Glutamatergic neuron (in vitro differentiated cells): ENCODE results near the gene PAM. TPM values are rescaled to one million over a fixed set of nuclear protein-coding genes. Genes with fewer than 3 reads are reported as not detected.
A peak's percentile ranks its signal among the peaks of the same experiment; 100 is the strongest.

ENCODE experiments used
- DNase-seq: peaks from one replicate; pipeline ENCODE4 v3.0.0; 2022
- H3K27ac Mint-ChIP-seq: one replicate; pipeline ENCODE4 v1.8.0; 2020; ENCODE audit warnings: mild to moderate bottlenecking, mixed read lengths, inconsistent platforms; ENCODE audit not compliant: unreplicated experiment
- H3K27me3 Mint-ChIP-seq: one replicate; pipeline ENCODE4 v1.8.0; 2020; ENCODE audit warnings: mild to moderate bottlenecking, moderate library complexity, mixed read lengths, inconsistent platforms; ENCODE audit not compliant: unreplicated experiment
- H3K36me3 Mint-ChIP-seq: one replicate; pipeline ENCODE4 v1.8.0; 2020; ENCODE audit warnings: mild to moderate bottlenecking, mixed read lengths, inconsistent platforms; ENCODE audit not compliant: unreplicated experiment
- H3K4me1 Mint-ChIP-seq: one replicate; pipeline ENCODE4 v1.8.0; 2020; ENCODE audit warnings: mild to moderate bottlenecking, low read depth, mixed read lengths, inconsistent platforms; ENCODE audit not compliant: unreplicated experiment
- H3K4me3 Mint-ChIP-seq: one replicate; pipeline ENCODE4 v1.8.0; 2020; ENCODE audit warnings: mild to moderate bottlenecking, mixed read lengths, inconsistent platforms; ENCODE audit not compliant: unreplicated experiment
- H3K9me3 Mint-ChIP-seq: one replicate; pipeline ENCODE4 v1.8.0; 2020; ENCODE audit warnings: mild to moderate bottlenecking, moderate library complexity, mixed read lengths, inconsistent platforms; ENCODE audit not compliant: unreplicated experiment
- CTCF ChIP-seq: fragments of 200-600 bp; sonication (generic); IDR thresholded peaks from one replicate; pipeline ENCODE4 v1.5.0; 2021; ENCODE audit not compliant: partially characterized antibody, unreplicated experiment
- total RNA-seq: library from RNA; stranded (reverse); fragmentation: NEBNext Ultra II Directional; extraction: Animal tissue kit (Norgen Biotek cat#: 25700); gene quantifications from one replicate; pipeline ENCODE4 v1.2.1, GENCODE V29; 2021; ENCODE audit not compliant: unreplicated experiment

PAM gene
- total RNA-seq, 1 donor from 2014 or later = 192 TPM

GRCh38 chr5:102910240-102911226 lies 155.4 kb downstream of the PAM start:
- H3K36me3 Mint-ChIP-seq = peaks cover 8% of the 10 kb centered on the region
- H3K4me1 Mint-ChIP-seq = peaks cover 15% of the 10 kb centered on the region

DNA sequence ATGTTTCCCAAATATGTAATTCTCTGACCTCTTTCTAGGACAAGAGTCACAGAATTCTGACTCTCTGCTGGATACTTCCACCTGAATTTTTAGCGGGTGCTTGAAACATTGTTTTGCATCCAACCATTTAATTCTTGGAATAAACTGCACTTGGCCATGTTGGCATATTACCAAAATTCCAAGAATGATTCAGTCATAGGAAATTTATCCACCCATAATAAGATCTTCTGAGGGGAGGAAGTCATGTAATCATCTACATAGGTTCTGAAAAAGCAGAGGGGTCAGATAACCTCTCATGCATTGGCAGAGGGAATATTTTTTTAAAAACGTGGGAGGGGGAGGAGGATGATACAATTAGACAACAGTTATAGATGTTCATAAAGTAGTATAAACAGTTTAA lies 156.9 kb downstream of the PAM start:
- Mint-ChIP-seq H3K27me3 (no peaks in the 10 kb centered on the region), H3K27ac (no peak overlapping the region)

More at GRCh38 chr5:102910240-102911226, 155.4 kb downstream of the PAM start:
- Mint-ChIP-seq H3K4me3 (no peak overlapping the region), H3K27me3 (no peaks in the 10 kb centered on the region), H3K27ac (peak overlapping the region; percentile 14), H3K9me3 (peaks cover 1% of the 10 kb centered on the region)
- DNase-seq = no peak
- no peak for TF ChIP-seq CTCF

GRCh38 chr5:102916109-102916508 lies 161.0 kb downstream of the PAM start:
- H3K36me3 Mint-ChIP-seq = no peaks in the 10 kb centered on the region
- no peak overlapping the region for H3K27ac Mint-ChIP-seq
- no peaks in the 10 kb centered on the region for H3K27me3 Mint-ChIP-seq
- H3K9me3 Mint-ChIP-seq = no peaks in the 10 kb centered on the region
- DNase-seq = no peak
- no peak overlapping the region for H3K4me3 Mint-ChIP-seq
- no peak for TF ChIP-seq CTCF
- H3K4me1 Mint-ChIP-seq = peaks cover 14% of the 10 kb centered on the region

More for the DNA sequence above, 156.9 kb downstream of the PAM start:
- Mint-ChIP-seq H3K9me3 (no peaks in the 10 kb centered on the region), H3K36me3 (peaks cover under 1% of the 10 kb centered on the region), H3K4me1 (peaks cover 15% of the 10 kb centered on the region), H3K4me3 (no peak overlapping the region)
- DNase-seq = no peak
- TF ChIP-seq CTCF = no peak

DNA sequence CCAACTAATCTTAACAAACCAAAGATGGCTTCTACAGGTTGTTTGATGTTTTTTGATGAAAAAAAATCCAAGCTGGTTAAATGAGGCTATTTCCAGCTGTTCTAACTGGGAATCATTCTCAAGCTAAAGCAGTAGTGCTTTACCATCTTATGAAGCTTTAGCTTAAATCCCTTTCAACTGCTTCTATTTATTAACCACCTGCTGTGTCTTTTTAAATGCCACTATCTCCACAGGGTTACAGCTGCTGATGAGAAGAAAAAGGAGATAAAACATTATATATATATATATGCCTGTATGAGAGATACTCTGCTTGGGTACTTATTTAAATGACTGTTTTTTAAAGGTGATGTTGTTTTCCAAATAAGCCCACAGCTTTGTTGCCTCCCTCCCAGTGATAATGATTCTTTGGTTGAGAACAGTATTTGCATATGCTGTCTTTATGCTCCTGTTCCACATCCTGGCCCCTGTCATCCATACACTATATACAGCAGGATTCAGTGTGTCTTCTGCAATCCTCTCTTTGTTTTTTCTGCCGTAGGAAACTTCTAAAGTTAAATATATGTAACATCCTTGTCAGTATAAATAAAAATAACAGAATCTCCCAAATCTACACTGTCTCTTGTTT lies 164.0 kb downstream of the PAM start:
- Mint-ChIP-seq H3K36me3 (no peaks in the 10 kb centered on the region), H3K4me3 (no peak overlapping the region), H3K27ac (no peak overlapping the region), H3K9me3 (no peaks in the 10 kb centered on the region), H3K27me3 (no peaks in the 10 kb centered on the region), H3K4me1 (peaks cover 11% of the 10 kb centered on the region)
- TF ChIP-seq CTCF = no peak
- DNase-seq = no peak

- no peaks in the 10 kb centered on the region for H3K9me3 Mint-ChIP-seq
- H3K4me3 Mint-ChIP-seq = no peak overlapping the region
- H3K36me3 Mint-ChIP-seq = no peaks in the 10 kb centered on the region
- no peak for DNase-seq
- H3K4me1 Mint-ChIP-seq = peaks cover 6% of the 10 kb centered on the region
- no peak for TF ChIP-seq CTCF
- no peaks in the 10 kb centered on the region for H3K27me3 Mint-ChIP-seq
- H3K27ac Mint-ChIP-seq = no peak overlapping the region
Observed at GRCh38 chr5:102920762-102921161, 165.7 kb downstream of the PAM start.
